HepG2 (cell line): ENCODE measurements around the gene PCYT2. TPM values are rescaled to one million over a fixed set of nuclear protein-coding genes. Genes with fewer than 3 reads are reported as not detected.

ENCODE experiments used
- ATF6 ChIP-seq: sonication (generic); formaldehyde crosslinking; conservative IDR thresholded peaks from 2 replicates; pipeline ENCODE4 v1.4.0; 2020; ENCODE audit warnings: missing genetic modification reagents
- HDAC1 ChIP-seq: sonication (generic); formaldehyde crosslinking; IDR thresholded peaks from 2 replicates; pipeline ENCODE4 v1.5.1; 2020; ENCODE audit warnings: mild to moderate bottlenecking, missing genetic modification reagents
- HDAC2 ChIP-seq: sonication (generic); formaldehyde crosslinking; IDR thresholded peaks from 2 replicates; pipeline ENCODE4 v1.4.0; 2020; ENCODE audit warnings: missing genetic modification reagents
- MTF2 ChIP-seq: sonication (generic); formaldehyde crosslinking; IDR thresholded peaks from 2 replicates; pipeline ENCODE4 v1.5.0; 2020; ENCODE audit warnings: missing genetic modification reagents, borderline replicate concordance
- MYC ChIP-seq: sonication (generic); formaldehyde crosslinking; IDR thresholded peaks from 2 replicates; pipeline ENCODE4 v1.9.0; 2021; ENCODE audit warnings: missing genetic modification reagents, borderline replicate concordance
- NAIF1 ChIP-seq: sonication (generic); formaldehyde crosslinking; IDR thresholded peaks from 2 replicates; pipeline ENCODE4 v1.5.0; 2020; ENCODE audit warnings: mild to moderate bottlenecking, missing genetic modification reagents, borderline replicate concordance
- PAX8 ChIP-seq: sonication (generic); formaldehyde crosslinking; IDR thresholded peaks from 2 replicates; pipeline ENCODE4 v1.8.0; 2022; ENCODE audit warnings: mild to moderate bottlenecking, missing genetic modification reagents, borderline replicate concordance
- POLR2AphosphoS5 ChIP-seq: IDR thresholded peaks from 2 replicates; pipeline ENCODE4 v1.6.1; 2012; ENCODE audit warnings: low read depth, low read length
- RNF219 ChIP-seq: sonication (generic); formaldehyde crosslinking; IDR thresholded peaks from 2 replicates; pipeline ENCODE4 v1.5.0; 2020; ENCODE audit warnings: mild to moderate bottlenecking, missing genetic modification reagents
- SP2 ChIP-seq: sonication (generic); formaldehyde crosslinking; IDR thresholded peaks from 2 replicates; pipeline ENCODE4 v1.5.1; 2020; ENCODE audit warnings: mild to moderate bottlenecking, missing genetic modification reagents
- TRIM24 ChIP-seq: sonication (generic); formaldehyde crosslinking; IDR thresholded peaks from 2 replicates; pipeline ENCODE4 v1.8.0; 2022; ENCODE audit warnings: mild to moderate bottlenecking, missing genetic modification reagents
- ZC3H4 ChIP-seq: sonication (generic); formaldehyde crosslinking; IDR thresholded peaks from 2 replicates; pipeline ENCODE4 v1.4.0; 2020; ENCODE audit warnings: missing genetic modification reagents, borderline replicate concordance
- ZFY ChIP-seq: sonication (generic); formaldehyde crosslinking; IDR thresholded peaks from 2 replicates; pipeline ENCODE4 v1.4.0; 2020; ENCODE audit warnings: missing genetic modification reagents
- ZNF431 ChIP-seq: sonication (generic); formaldehyde crosslinking; IDR thresholded peaks from 2 replicates; pipeline ENCODE4 v1.9.0; 2022; ENCODE audit warnings: missing genetic modification reagents, low read depth, mild to moderate bottlenecking, borderline replicate concordance
- ZNF564 ChIP-seq: sonication (generic); formaldehyde crosslinking; IDR thresholded peaks from 2 replicates; pipeline ENCODE4 v1.8.1; 2023; ENCODE audit warnings: mild to moderate bottlenecking, missing genetic modification reagents
- ZNF678 ChIP-seq: sonication (generic); formaldehyde crosslinking; IDR thresholded peaks from 2 replicates; pipeline ENCODE4 v1.4.0; 2020; ENCODE audit warnings: mild to moderate bottlenecking, missing genetic modification reagents
- ZNF740 ChIP-seq: sonication (generic); formaldehyde crosslinking; IDR thresholded peaks from 2 replicates; pipeline ENCODE4 v1.4.0; 2020; ENCODE audit warnings: missing genetic modification reagents
- ZNF891 ChIP-seq: sonication (generic); formaldehyde crosslinking; IDR thresholded peaks from 2 replicates; pipeline ENCODE4 v1.5.0; 2020; ENCODE audit warnings: mild to moderate bottlenecking, missing genetic modification reagents
- ZSCAN25 ChIP-seq: sonication (generic); formaldehyde crosslinking; IDR thresholded peaks from 2 replicates; pipeline ENCODE4 v1.8.0; 2022; ENCODE audit warnings: mild to moderate bottlenecking, missing genetic modification reagents
- polyA plus RNA-seq, 8 experiments: library from polyadenylated mRNA; depleted of rRNA in 3 of 8; stranded (reverse) in 7 of 8; unstranded in 1 of 8; fragments of >200 nt; fragmentation: Illumina TruSeq in 4 of 8; extraction: Trizol in 4 of 8; gene quantifications; 2 replicates each; pipeline versions ENCODE4 v1.2.1 to v1.2.3, GENCODE V29; 2011 to 2016; ENCODE audit warnings: low read depth in 4 of 8, missing spikeins in 1 of 8, mixed read lengths in 1 of 8; ENCODE audit not compliant: insufficient read depth in 1 of 8
- total RNA-seq, 5 experiments: library from RNA; depleted of rRNA; stranded (reverse); fragments of >200 nt; fragmentation: Illumina TruSeq; extraction: Trizol; gene quantifications; 2 replicates each; pipeline ENCODE4 v1.2.3, GENCODE V29; 2016; ENCODE audit warnings: low read depth in 1 of 5
- TF ChIP-seq, protein P1 (sequence below): sonication (generic); formaldehyde crosslinking; conservative IDR thresholded peaks from 2 replicates; pipeline ENCODE4 v1.4.0; 2020; ENCODE audit warnings: mild to moderate bottlenecking, missing genetic modification reagents, moderate library complexity

Gene PCYT2
- total and polyA plus RNA-seq, 2 of the 13 experiments (the other 11 are each of a cell fraction or from before 2014, with no cell fraction given) = 147 to 297 TPM

- 0 out of 2 replicates have a peak, but pooled peaks have one; percentile 21 for TF ChIP-seq ZNF740 (CRISPR knock-in tag)
- peak; percentile 33; the same call in 1 of the 2 replicates for TF ChIP-seq ZSCAN25
- TF ChIP-seq NAIF1 (CRISPR knock-in tag) = no peak
- peak; percentile 49; the same call in 1 of the 2 replicates for TF ChIP-seq ZC3H4 (CRISPR knock-in tag)
- no peak for TF ChIP-seq ZNF564
- no peak for TF ChIP-seq MYC (CRISPR knock-in tag)
- no peak for TF ChIP-seq HDAC2 (CRISPR knock-in tag)
- no peak for TF ChIP-seq MTF2 (CRISPR knock-in tag)
- TF ChIP-seq RNF219 (CRISPR knock-in tag) = no peak
- TF ChIP-seq POLR2AphosphoS5 = peak; percentile 62
- no peak for TF ChIP-seq PAX8 (CRISPR knock-in tag)
- TF ChIP-seq ZNF431 (CRISPR knock-in tag) = no peak
- no peak for TF ChIP-seq TRIM24 (CRISPR knock-in tag)
- TF ChIP-seq SP2 (CRISPR knock-in tag) = no peak
- TF ChIP-seq ZNF678 = no peak
- TF ChIP-seq, protein P1, sequence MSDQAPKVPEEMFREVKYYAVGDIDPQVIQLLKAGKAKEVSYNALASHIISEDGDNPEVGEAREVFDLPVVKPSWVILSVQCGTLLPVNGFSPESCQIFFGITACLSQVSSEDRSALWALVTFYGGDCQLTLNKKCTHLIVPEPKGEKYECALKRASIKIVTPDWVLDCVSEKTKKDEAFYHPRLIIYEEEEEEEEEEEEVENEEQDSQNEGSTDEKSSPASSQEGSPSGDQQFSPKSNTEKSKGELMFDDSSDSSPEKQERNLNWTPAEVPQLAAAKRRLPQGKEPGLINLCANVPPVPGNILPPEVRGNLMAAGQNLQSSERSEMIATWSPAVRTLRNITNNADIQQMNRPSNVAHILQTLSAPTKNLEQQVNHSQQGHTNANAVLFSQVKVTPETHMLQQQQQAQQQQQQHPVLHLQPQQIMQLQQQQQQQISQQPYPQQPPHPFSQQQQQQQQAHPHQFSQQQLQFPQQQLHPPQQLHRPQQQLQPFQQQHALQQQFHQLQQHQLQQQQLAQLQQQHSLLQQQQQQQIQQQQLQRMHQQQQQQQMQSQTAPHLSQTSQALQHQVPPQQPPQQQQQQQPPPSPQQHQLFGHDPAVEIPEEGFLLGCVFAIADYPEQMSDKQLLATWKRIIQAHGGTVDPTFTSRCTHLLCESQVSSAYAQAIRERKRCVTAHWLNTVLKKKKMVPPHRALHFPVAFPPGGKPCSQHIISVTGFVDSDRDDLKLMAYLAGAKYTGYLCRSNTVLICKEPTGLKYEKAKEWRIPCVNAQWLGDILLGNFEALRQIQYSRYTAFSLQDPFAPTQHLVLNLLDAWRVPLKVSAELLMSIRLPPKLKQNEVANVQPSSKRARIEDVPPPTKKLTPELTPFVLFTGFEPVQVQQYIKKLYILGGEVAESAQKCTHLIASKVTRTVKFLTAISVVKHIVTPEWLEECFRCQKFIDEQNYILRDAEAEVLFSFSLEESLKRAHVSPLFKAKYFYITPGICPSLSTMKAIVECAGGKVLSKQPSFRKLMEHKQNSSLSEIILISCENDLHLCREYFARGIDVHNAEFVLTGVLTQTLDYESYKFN (CRISPR knock-in tag) = no peak
- peak; percentile 66; the same call in 1 of the 2 replicates for TF ChIP-seq ZNF891 (CRISPR knock-in tag)
- TF ChIP-seq ZFY (CRISPR knock-in tag) = 0 out of 2 replicates have a peak, but pooled peaks have one; percentile 15
- TF ChIP-seq ATF6 (CRISPR knock-in tag) = no peak
- TF ChIP-seq HDAC1 (CRISPR knock-in tag) = 0 out of 2 replicates have a peak, but pooled peaks have one; percentile 4
These were observed 41.6 kb upstream of the PCYT2 start (continued) for GRCh38 chr17:81952792-81953228.
